CD4-positive, alpha-beta T cell treated with Interleukin-17A for 4 hours (primary cell): Measurements from ENCODE around the gene ACAD8.
"Not testable (repeated sequence)": the region's sequence is repeated elsewhere in the genome, so short reads cannot be mapped to it uniquely, and the experiment has no call there.

Source experiments
- DNase-seq: peaks from one replicate; pipeline ENCODE4 v3.0.0-alpha.2; 2020; ENCODE audit warnings: mixed read lengths

Gene ACAD8

GRCh38 chr11:134270250-134270714 lies 16.9 kb downstream of the ACAD8 start:
- DNase-seq: peak; percentile 11

- DNase-seq: no peak
Observed at GRCh38 chr11:134271978-134272377, 18.6 kb downstream of the ACAD8 start.

- DNase-seq: no peak
Observed at GRCh38 chr11:134272381-134273316, 19.3 kb downstream of the ACAD8 start.

GRCh38 chr11:134273317-134273712 lies 19.9 kb downstream of the ACAD8 start:
- DNase-seq: no peak

GRCh38 chr11:134275188-134275533 lies 21.8 kb downstream of the ACAD8 start:
- DNase-seq: no peak

GRCh38 chr11:134275534-134276395 lies 22.4 kb downstream of the ACAD8 start, which contains the start of gene GLB1L3:
TSS of gene GLB1L3 (plus strand) at chr11:134276379. CDS start at chr11:134276741, 362 bp downstream.
- peak; percentile 81 for DNase-seq

- no peak for DNase-seq
Observed at GRCh38 chr11:134276396-134277182, 23.2 kb downstream of the ACAD8 start.

GRCh38 chr11:134277183-134278001 lies 24.0 kb downstream of the ACAD8 start:
- DNase-seq: no peak

- DNase-seq: no peak
Observed at GRCh38 chr11:134278356-134278755, 25.0 kb downstream of the ACAD8 start.

GRCh38 chr11:134281635-134282034 lies 28.3 kb downstream of the ACAD8 start:
- DNase-seq: not testable (repeated sequence)

- no peak for DNase-seq
Observed at GRCh38 chr11:134282121-134283045, 29.0 kb downstream of the ACAD8 start.

- no peak for DNase-seq
Observed at GRCh38 chr11:134283461-134284230, 30.3 kb downstream of the ACAD8 start.

GRCh38 chr11:134284349-134284748 lies 31.0 kb downstream of the ACAD8 start:
- DNase-seq: not testable (repeated sequence)

GRCh38 chr11:134287561-134287960 lies 34.2 kb downstream of the ACAD8 start:
- no peak for DNase-seq

- no peak for DNase-seq
Observed at GRCh38 chr11:134288486-134288885, 35.1 kb downstream of the ACAD8 start.

GRCh38 chr11:134289167-134289566 lies 35.8 kb downstream of the ACAD8 start:
- no peak for DNase-seq

- no peak for DNase-seq
Observed at GRCh38 chr11:134289789-134290188, 36.4 kb downstream of the ACAD8 start.

- no peak for DNase-seq
Observed at GRCh38 chr11:134290646-134291045, 37.3 kb downstream of the ACAD8 start.

- no peak for DNase-seq
Observed at GRCh38 chr11:134291196-134291595, 37.8 kb downstream of the ACAD8 start.

GRCh38 chr11:134292661-134293060 lies 39.3 kb downstream of the ACAD8 start:
- DNase-seq: no peak
